H9 (cell line): ENCODE data around the gene ZNF709. TPM values are rescaled to one million over a fixed set of nuclear protein-coding genes. Genes with fewer than 3 reads are reported as not detected.

Experiments used
- DNase-seq: peaks from one replicate; pipeline ENCODE4 v3.0.0-alpha.2; 2017
- H2AFZ ChIP-seq: one replicate; pipeline ENCODE4 v1.6.1; 2013; ENCODE audit warnings: mild to moderate bottlenecking, low read length, control low read depth, moderate library complexity
- H2AK5ac ChIP-seq: 2 replicates; pipeline ENCODE4 v1.6.1; 2013; ENCODE audit warnings: low read length, control low read depth, mixed read lengths; ENCODE audit not compliant: insufficient read length
- H2BK120ac ChIP-seq: one replicate; pipeline ENCODE4 v1.6.1; 2013; ENCODE audit warnings: low read depth, mild to moderate bottlenecking, low read length, control low read depth, inconsistent platforms; ENCODE audit not compliant: poor library complexity, severe bottlenecking
- H2BK12ac ChIP-seq: 2 replicates; pipeline ENCODE4 v1.6.1; 2013; ENCODE audit warnings: low read length, control low read depth, mixed read lengths, low read depth; ENCODE audit not compliant: insufficient read length
- H2BK15ac ChIP-seq: 2 replicates; pipeline ENCODE4 v1.6.1; 2013; ENCODE audit warnings: low read depth, low read length, control low read depth
- H2BK20ac ChIP-seq: one replicate; pipeline ENCODE4 v1.6.1; 2013; ENCODE audit warnings: low read depth, mild to moderate bottlenecking, low read length, control low read depth, inconsistent platforms; ENCODE audit not compliant: poor library complexity, severe bottlenecking
- H2BK5ac ChIP-seq: 2 replicates; pipeline ENCODE4 v1.6.1; 2013; ENCODE audit warnings: low read length, control low read depth, mixed read lengths; ENCODE audit not compliant: insufficient read length
- H3K14ac ChIP-seq: 2 replicates; pipeline ENCODE4 v1.6.1; 2013; ENCODE audit warnings: low read length, control low read depth; ENCODE audit not compliant: insufficient read depth
- H3K18ac ChIP-seq: 2 replicates; pipeline ENCODE4 v1.6.1; 2013; ENCODE audit warnings: low read depth, mild to moderate bottlenecking, mixed read lengths, low read length, control low read depth; ENCODE audit not compliant: insufficient read length
- H3K23ac ChIP-seq: 2 replicates; pipeline ENCODE4 v1.6.1; 2013; ENCODE audit warnings: low read length, control low read depth, mixed read lengths, low read depth; ENCODE audit not compliant: insufficient read length
- H3K23me2 ChIP-seq: 2 replicates; pipeline ENCODE4 v1.6.1; 2013; ENCODE audit warnings: low read depth, mild to moderate bottlenecking, mixed read lengths, low read length, control low read depth; ENCODE audit not compliant: insufficient read length, poor library complexity, severe bottlenecking
- H3K27ac ChIP-seq: 2 replicates; pipeline ENCODE4 v1.5.1; 2013; ENCODE audit warnings: low read length, control low read depth, mixed read lengths, low read depth; ENCODE audit not compliant: insufficient read length
- H3K27me3 ChIP-seq: 2 replicates; pipeline ENCODE4 v1.6.1; 2013; ENCODE audit warnings: low read length, control low read depth, inconsistent platforms; ENCODE audit not compliant: insufficient read depth
- H3K4ac ChIP-seq: 2 replicates; pipeline ENCODE4 v1.6.1; 2013; ENCODE audit warnings: low read depth, mild to moderate bottlenecking, control low read depth, inconsistent platforms, low read length, moderate library complexity
- H3K4me1 ChIP-seq: 2 replicates; pipeline ENCODE4 v1.6.1; 2013; ENCODE audit warnings: low read length, control low read depth, inconsistent platforms; ENCODE audit not compliant: insufficient read depth
- H3K4me2 ChIP-seq: 2 replicates; pipeline ENCODE4 v1.6.1; 2013; ENCODE audit warnings: low read length, control low read depth, mixed read lengths; ENCODE audit not compliant: insufficient read length, insufficient read depth
- H3K56ac ChIP-seq: 2 replicates; pipeline ENCODE4 v1.6.1; 2013; ENCODE audit warnings: low read depth, mild to moderate bottlenecking, mixed read lengths, low read length, control low read depth; ENCODE audit not compliant: insufficient read length
- H3K79me1 ChIP-seq: 2 replicates; pipeline ENCODE4 v1.6.1; 2013; ENCODE audit warnings: low read depth, mild to moderate bottlenecking, moderate library complexity, low read length, control low read depth, inconsistent platforms; ENCODE audit not compliant: insufficient read depth, poor library complexity, severe bottlenecking
- H3K79me2 ChIP-seq: 2 replicates; pipeline ENCODE4 v1.6.1; 2013; ENCODE audit warnings: low read length, control low read depth, inconsistent platforms; ENCODE audit not compliant: insufficient read depth
- H3K9ac ChIP-seq: 2 replicates; pipeline ENCODE4 v1.6.1; 2013; ENCODE audit warnings: low read length, control low read depth, mixed read lengths; ENCODE audit not compliant: insufficient read length; ENCODE audit errors: extremely low read depth
- H3K9me3 ChIP-seq: one replicate; pipeline ENCODE4 v1.6.1; 2013; ENCODE audit warnings: low read depth, low read length, inconsistent platforms; ENCODE audit not compliant: control insufficient read depth
- H3T11ph ChIP-seq: one replicate; pipeline ENCODE4 v1.6.1; 2013; ENCODE audit warnings: mild to moderate bottlenecking, low read length, control low read depth, inconsistent platforms
- H4K20me1 ChIP-seq: one replicate; pipeline ENCODE4 v1.6.1; 2013; ENCODE audit not compliant: control insufficient read depth, insufficient read length, insufficient read depth
- H4K5ac ChIP-seq: 2 replicates; pipeline ENCODE4 v1.6.1; 2013; ENCODE audit warnings: low read depth, mild to moderate bottlenecking, mixed read lengths, low read length, control low read depth; ENCODE audit not compliant: insufficient read length
- H4K8ac ChIP-seq: replicated peaks from 2 replicates; pipeline ENCODE4 v1.6.1; 2013; ENCODE audit warnings: low read length, control low read depth, mixed read lengths, low read depth; ENCODE audit not compliant: insufficient read length
- H4K91ac ChIP-seq: 2 replicates; pipeline ENCODE4 v1.6.1; 2013; ENCODE audit warnings: low read depth, mild to moderate bottlenecking, moderate library complexity, mixed read lengths, low read length, control low read depth; ENCODE audit not compliant: insufficient read length
- H3K27ac Mint-ChIP-seq, 3 experiments: 2 replicates in 2 of 3; 3 replicates in 1 of 3; pipeline ENCODE4 v1.8.0; 2020 to 2021; ENCODE audit warnings: mixed read lengths in 3 of 3, mild to moderate bottlenecking in 1 of 3, moderate library complexity in 1 of 3
- H3K27me3 Mint-ChIP-seq: 2 replicates; pipeline ENCODE4 v1.8.0; 2021; ENCODE audit warnings: low read depth, mild to moderate bottlenecking, moderate library complexity, mixed read lengths
- H3K36me3 Mint-ChIP-seq, 3 experiments: 2 replicates in 2 of 3; 3 replicates in 1 of 3; pipeline ENCODE4 v1.8.0; 2020 to 2021; ENCODE audit warnings: low read depth in 3 of 3, mixed read lengths in 3 of 3; ENCODE audit not compliant: insufficient read depth in 1 of 3
- H3K4me1 Mint-ChIP-seq, 2 experiments: 2 replicates each; pipeline ENCODE4 v1.8.0; 2020; ENCODE audit warnings: mixed read lengths in 2 of 2
- H3K4me3 Mint-ChIP-seq, 2 experiments: 2 replicates in 1 of 2; 3 replicates in 1 of 2; pipeline ENCODE4 v1.8.0; 2020 to 2021; ENCODE audit warnings: mild to moderate bottlenecking in 2 of 2, mixed read lengths in 2 of 2, moderate library complexity in 1 of 2
- H3K9me3 Mint-ChIP-seq, 2 experiments: 2 replicates in 1 of 2; 3 replicates in 1 of 2; pipeline ENCODE4 v1.8.0; 2020; ENCODE audit warnings: mild to moderate bottlenecking in 2 of 2, mixed read lengths in 2 of 2, moderate library complexity in 1 of 2
- CTCF ChIP-seq: fragments of 200-600 bp; sonication (generic); conservative IDR thresholded peaks from 3 replicates; pipeline ENCODE4 v1.8.0; 2021; ENCODE audit warnings: antibody characterized with exemption, mild to moderate bottlenecking
- WGBS: extraction: QIAGEN DNeasy Blood & Tissue Kit; methylation state at CpG from one replicate; pipeline ENCODE4 v1.1.7; 2013; ENCODE audit warnings: missing lambda C conversion rate, low lambda C conversion rate, mixed read lengths; ENCODE audit not compliant: insufficient read length; ENCODE audit errors: extremely low coverage; 5-methylcytosine and 5-hydroxymethylcytosine counted together
- total RNA-seq: library from RNA; stranded (reverse); gene quantifications from 2 replicates; pipeline ENCODE4 v1.2.1, GENCODE V29; 2021

The ZNF709 gene
- total RNA-seq, 1 experiment from 2014 or later: 2.1 TPM

- H3K79me2 ChIP-seq: 0 out of 2 replicates have a peak, but pooled peaks cover 2% of the 10 kb centered on the region
- Mint-ChIP-seq H3K36me3 (no peaks in the 10 kb centered on the region; a peak in 1 of 7 replicates), H3K27ac (peak overlapping the region in 1 of 3 experiments; percentile 16; a peak in 1 of 7 replicates), H3K27me3 (peaks cover 9% of the 10 kb centered on the region), H3K4me3 (no peak overlapping the region), H3K4me1 (peaks cover 19 to 20% of the 10 kb centered on the region in 2 experiments), H3K9me3 (no peaks in the 10 kb centered on the region; a peak in 1 of 5 replicates)
- no peak overlapping the region for H4K91ac ChIP-seq
- no peak overlapping the region for H2AK5ac ChIP-seq
- H2AFZ ChIP-seq: no peak overlapping the region
- no peak overlapping the region for H3T11ph ChIP-seq
- no peaks in the 10 kb centered on the region; the same call in 1 of the 2 replicates for H3K4me1 ChIP-seq
- no peak overlapping the region for H3K56ac ChIP-seq
- peaks cover 3% of the 10 kb centered on the region for H3K79me1 ChIP-seq
- no peak overlapping the region for H3K23ac ChIP-seq
- H3K23me2 ChIP-seq: peaks cover 10% of the 10 kb centered on the region
- no peak overlapping the region for H3K14ac ChIP-seq
- no peak overlapping the region for H2BK15ac ChIP-seq
- no peak overlapping the region for H3K4me2 ChIP-seq
- no peak overlapping the region for H4K8ac ChIP-seq
- H3K9me3 ChIP-seq: no peaks in the 10 kb centered on the region
- H3K27ac ChIP-seq: no peak overlapping the region
- H2BK5ac ChIP-seq: no peak overlapping the region
- no peak overlapping the region for H2BK120ac ChIP-seq
- no peak for TF ChIP-seq CTCF
- H4K20me1 ChIP-seq: no peaks in the 10 kb centered on the region
- no CpG with 5 or more reads among the region's 4 CpGs for WGBS
- no peak overlapping the region for H4K5ac ChIP-seq
- no peak for DNase-seq
- H2BK20ac ChIP-seq: no peak overlapping the region
- H3K9ac ChIP-seq: no peak overlapping the region
- no peak overlapping the region for H3K4ac ChIP-seq
- H3K18ac ChIP-seq: no peak overlapping the region
- H3K27me3 ChIP-seq: no peaks in the 10 kb centered on the region; the same call in 1 of the 2 replicates
- no peak overlapping the region for H2BK12ac ChIP-seq
These were observed 2.7 kb downstream of the ZNF709 start for GRCh38 chr19:12481781-12482508.
